Measurements from ENCODE around the gene KCNIP1. TPM values are rescaled to one million over a fixed set of nuclear protein-coding genes. Genes with fewer than 3 reads are reported as not detected.

KCNIP1 gene
- polyA plus RNA-seq, 1 donor from 2014 or later = 13.8 TPM

DNA sequence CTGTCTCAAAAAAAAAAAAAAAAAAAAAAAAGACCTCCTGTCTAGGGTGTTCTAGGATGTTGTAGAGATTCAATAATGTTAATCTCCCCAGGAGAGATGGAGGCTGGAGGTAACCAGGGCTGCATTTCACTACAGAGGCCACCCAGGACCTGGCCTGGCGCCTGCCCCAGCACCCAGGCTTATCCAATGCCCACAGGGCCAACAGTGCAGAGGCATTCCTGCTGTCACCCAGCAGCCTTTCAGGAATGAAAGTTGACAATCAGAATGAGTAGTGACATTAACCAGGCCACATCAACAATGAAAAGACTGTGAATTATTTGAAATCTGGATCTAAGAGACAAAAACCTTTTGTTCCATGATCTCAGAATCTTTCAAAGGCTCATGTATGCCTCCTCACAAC, 243.5 kb downstream of the KCNIP1 start:
- Histone ChIP-seq H3K27ac (ENCODE audit: low read length) (no peak overlapping the region), H4K20me1 (ENCODE audit: insufficient read depth) (no peaks in the 10 kb centered on the region)

DNA sequence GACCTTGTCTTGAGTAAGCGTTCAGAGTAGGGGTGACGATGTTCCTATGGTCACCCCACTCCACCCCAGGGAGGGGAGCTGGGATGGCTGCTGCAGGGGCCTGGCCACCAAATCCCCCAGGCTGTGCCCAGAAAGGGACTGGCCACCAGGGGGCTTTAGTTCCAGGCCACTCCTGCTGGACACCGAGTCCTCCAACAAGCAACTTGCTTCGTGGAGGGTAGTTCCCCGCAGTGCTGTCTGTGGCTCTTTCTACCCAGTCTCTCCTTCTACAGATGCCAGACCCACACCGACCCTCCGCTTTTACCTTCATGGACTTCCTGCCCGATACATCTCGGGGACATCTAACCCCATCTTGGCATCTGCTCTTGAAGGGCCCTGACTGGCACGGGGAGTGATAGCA, 244.0 kb downstream of the KCNIP1 start:
- no peak overlapping the region for H2AFZ ChIP-seq (ENCODE audit: low read depth, low read length)
- no peaks in the 10 kb centered on the region for H3K9me3 ChIP-seq (ENCODE audit: low read length)
- no peak overlapping the region for H3K4me3 ChIP-seq (ENCODE audit: low read length)
- no peaks in the 10 kb centered on the region for H3K9me2 ChIP-seq (ENCODE audit: insufficient read depth, low read length)
- no peaks in the 10 kb centered on the region for H3K36me3 ChIP-seq (ENCODE audit: insufficient read depth, low read length)
- no peaks in the 10 kb centered on the region for H3F3A ChIP-seq (ENCODE audit: insufficient read depth, low read length, poor library complexity, severe bottlenecking)
- H3K4me2 ChIP-seq (ENCODE audit: low read length) = no peak overlapping the region
- no peak overlapping the region for H3K27ac ChIP-seq (ENCODE audit: low read length)
- H3K9ac ChIP-seq (ENCODE audit: low read length) = no peak overlapping the region
- H3K27me3 ChIP-seq (ENCODE audit: insufficient read depth, low read depth, low read length) = peaks cover 16% of the 10 kb centered on the region
- TF ChIP-seq, protein P1, sequence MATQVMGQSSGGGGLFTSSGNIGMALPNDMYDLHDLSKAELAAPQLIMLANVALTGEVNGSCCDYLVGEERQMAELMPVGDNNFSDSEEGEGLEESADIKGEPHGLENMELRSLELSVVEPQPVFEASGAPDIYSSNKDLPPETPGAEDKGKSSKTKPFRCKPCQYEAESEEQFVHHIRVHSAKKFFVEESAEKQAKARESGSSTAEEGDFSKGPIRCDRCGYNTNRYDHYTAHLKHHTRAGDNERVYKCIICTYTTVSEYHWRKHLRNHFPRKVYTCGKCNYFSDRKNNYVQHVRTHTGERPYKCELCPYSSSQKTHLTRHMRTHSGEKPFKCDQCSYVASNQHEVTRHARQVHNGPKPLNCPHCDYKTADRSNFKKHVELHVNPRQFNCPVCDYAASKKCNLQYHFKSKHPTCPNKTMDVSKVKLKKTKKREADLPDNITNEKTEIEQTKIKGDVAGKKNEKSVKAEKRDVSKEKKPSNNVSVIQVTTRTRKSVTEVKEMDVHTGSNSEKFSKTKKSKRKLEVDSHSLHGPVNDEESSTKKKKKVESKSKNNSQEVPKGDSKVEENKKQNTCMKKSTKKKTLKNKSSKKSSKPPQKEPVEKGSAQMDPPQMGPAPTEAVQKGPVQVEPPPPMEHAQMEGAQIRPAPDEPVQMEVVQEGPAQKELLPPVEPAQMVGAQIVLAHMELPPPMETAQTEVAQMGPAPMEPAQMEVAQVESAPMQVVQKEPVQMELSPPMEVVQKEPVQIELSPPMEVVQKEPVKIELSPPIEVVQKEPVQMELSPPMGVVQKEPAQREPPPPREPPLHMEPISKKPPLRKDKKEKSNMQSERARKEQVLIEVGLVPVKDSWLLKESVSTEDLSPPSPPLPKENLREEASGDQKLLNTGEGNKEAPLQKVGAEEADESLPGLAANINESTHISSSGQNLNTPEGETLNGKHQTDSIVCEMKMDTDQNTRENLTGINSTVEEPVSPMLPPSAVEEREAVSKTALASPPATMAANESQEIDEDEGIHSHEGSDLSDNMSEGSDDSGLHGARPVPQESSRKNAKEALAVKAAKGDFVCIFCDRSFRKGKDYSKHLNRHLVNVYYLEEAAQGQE (IDR thresholded peaks at IDR 0.05; ENCODE audit: borderline replicate concordance) = no peak
- TF ChIP-seq MXI1 (conservative IDR thresholded peaks at IDR 0.05; ENCODE audit: poor library complexity, severe bottlenecking) = no peak
- no peak for TF ChIP-seq CTCF (IDR thresholded peaks at IDR 0.05; ENCODE audit: poor library complexity, severe bottlenecking)
- no peak for TF ChIP-seq EP300 (conservative IDR thresholded peaks at IDR 0.05; ENCODE audit: poor library complexity, severe bottlenecking)
- no peak for TF ChIP-seq TAF1 (IDR thresholded peaks at IDR 0.05; ENCODE audit: low read depth)
- no peak for TF ChIP-seq SMC3 (conservative IDR thresholded peaks at IDR 0.05; ENCODE audit: poor library complexity)
- no peak for TF ChIP-seq POLR2AphosphoS5 (IDR thresholded peaks at IDR 0.05)
- TF ChIP-seq RAD21 (conservative IDR thresholded peaks at IDR 0.05) = no peak
- no peak for TF ChIP-seq EZH2 (IDR thresholded peaks at IDR 0.05; ENCODE audit: borderline replicate concordance, insufficient read depth, low read length, poor library complexity, severe bottlenecking)
- no peaks in the 10 kb centered on the region for H4K20me1 ChIP-seq (ENCODE audit: insufficient read depth)
- no peaks in the 10 kb centered on the region for H3K79me2 ChIP-seq (replicated peaks; ENCODE audit: insufficient read depth, low read length)

More for the DNA sequence above, 243.5 kb downstream of the KCNIP1 start:
- no peaks in the 10 kb centered on the region for H3K9me2 ChIP-seq (ENCODE audit: insufficient read depth, low read length)
- H3K4me3 ChIP-seq (ENCODE audit: low read length) = no peak overlapping the region
- H2AFZ ChIP-seq (ENCODE audit: low read depth, low read length) = no peak overlapping the region
- H3K36me3 ChIP-seq (ENCODE audit: insufficient read depth, low read length) = no peaks in the 10 kb centered on the region
- H3K9me3 ChIP-seq (ENCODE audit: low read length) = no peaks in the 10 kb centered on the region
- H3K9ac ChIP-seq (ENCODE audit: low read length) = no peak overlapping the region
- H3K79me2 ChIP-seq (replicated peaks; ENCODE audit: insufficient read depth, low read length) = no peaks in the 10 kb centered on the region
- TF ChIP-seq CTCF (IDR thresholded peaks at IDR 0.05; ENCODE audit: poor library complexity, severe bottlenecking) (no peak), EP300 (conservative IDR thresholded peaks at IDR 0.05; ENCODE audit: poor library complexity, severe bottlenecking) (no peak), RAD21 (conservative IDR thresholded peaks at IDR 0.05) (no peak), POLR2AphosphoS5 (IDR thresholded peaks at IDR 0.05) (no peak)
- no peaks in the 10 kb centered on the region for H3F3A ChIP-seq (ENCODE audit: insufficient read depth, low read length, poor library complexity, severe bottlenecking)
- no peak overlapping the region for H3K4me2 ChIP-seq (ENCODE audit: low read length)
- peaks cover 16% of the 10 kb centered on the region for H3K27me3 ChIP-seq (ENCODE audit: insufficient read depth, low read depth, low read length)
